ENCODE measurements around the gene LPCAT1. TPM values are rescaled to one million over a fixed set of nuclear protein-coding genes. Genes with fewer than 3 reads are reported as not detected.

Gene LPCAT1
- total and polyA plus RNA-seq, 10 of the 15 experiments (the other 5 are each of a cell fraction or from before 2014, with no cell fraction given) = 2.3 to 109 (median 72.7) TPM

DNA sequence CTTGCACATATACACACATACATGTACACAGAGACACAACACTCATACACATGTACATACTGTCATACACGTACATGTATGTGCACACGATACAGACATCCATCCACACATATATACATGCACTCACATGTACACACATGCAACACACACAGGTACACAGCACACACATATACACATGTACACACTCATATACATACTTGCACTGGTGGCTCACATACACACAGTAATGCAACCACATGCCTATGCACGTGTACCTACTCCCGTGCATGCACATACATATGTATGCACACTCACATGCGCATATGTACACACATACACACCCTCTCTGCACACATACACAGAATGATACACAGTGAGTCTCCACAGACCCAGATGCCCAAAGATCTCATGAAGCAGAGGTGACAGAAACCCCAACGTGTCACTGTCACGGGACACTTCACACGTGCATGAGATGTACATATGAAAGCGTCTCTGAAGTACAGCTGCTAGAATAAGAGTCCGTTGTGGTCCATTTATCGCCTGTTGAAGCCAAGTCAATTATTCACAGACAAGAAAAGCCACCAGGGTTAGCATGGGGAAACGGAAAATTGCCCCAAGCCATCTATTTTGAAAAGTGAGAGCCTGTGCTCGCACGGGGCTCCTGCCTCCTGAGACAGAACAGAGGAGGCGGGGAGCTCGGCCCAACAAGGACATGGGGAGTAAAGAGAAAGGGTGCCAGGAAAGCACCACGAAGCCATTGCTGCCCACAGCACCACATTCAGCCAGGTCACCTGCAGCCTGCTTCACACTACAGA is 24.9 kb downstream of the LPCAT1 start (continued):
- TF ChIP-seq ZSCAN29 (IDR thresholded peaks at IDR 0.05) (no peak), EED (IDR thresholded peaks at IDR 0.05; ENCODE audit: low read depth) (no peak; the same call in 1 of the 2 replicates), SREBF1 (IDR thresholded peaks at IDR 0.05; ENCODE audit: low read length) (no peak), TAF1 (IDR thresholded peaks at IDR 0.05; ENCODE audit: borderline replicate concordance, low read depth, low read length) (no peak), TCF7 (IDR thresholded peaks at IDR 0.05; ENCODE audit: borderline replicate concordance) (no peak), SIX5 (IDR thresholded peaks at IDR 0.05; ENCODE audit: low read depth, low read length, severe bottlenecking) (no peak), CHD2 (IDR thresholded peaks at IDR 0.05; ENCODE audit: borderline replicate concordance, low read depth, low read length) (no peak; the same call in 1 of the 2 replicates), ETV6 (conservative IDR thresholded peaks at IDR 0.05 in 1 of 2, IDR thresholded peaks at IDR 0.05 in 1 of 2; ENCODE audit: borderline replicate concordance in 1 of 2, low read depth in 1 of 2) (no peak; a peak in 1 of 4 replicates), BHLHE40 (IDR thresholded peaks at IDR 0.05; ENCODE audit: borderline replicate concordance in 1 of 2, low read depth in 2 of 2, low read length in 1 of 2) (peak; percentile 98 to 99), SP1 (IDR thresholded peaks at IDR 0.05; ENCODE audit: low read depth, low read length) (no peak), ZBED1 (IDR thresholded peaks at IDR 0.05; ENCODE audit: borderline replicate concordance) (peak; percentile 32; the same call in 1 of the 2 replicates), HDGF (IDR thresholded peaks at IDR 0.05) (peak; percentile 97), POU2F2 (IDR thresholded peaks at IDR 0.05; ENCODE audit: borderline replicate concordance, low read depth, low read length) (peak; percentile 32; the same call in 1 of the 3 replicates), MTA2 (IDR thresholded peaks at IDR 0.05; ENCODE audit: low read depth) (peak; percentile 81), MXI1 (IDR thresholded peaks at IDR 0.05; ENCODE audit: low read depth, low read length) (peak; percentile 87), SPI1 (IDR thresholded peaks at IDR 0.05; ENCODE audit: borderline replicate concordance, insufficient read depth, low read depth, low read length) (no peak), EZH2 (IDR thresholded peaks at IDR 0.05; ENCODE audit: borderline replicate concordance, control insufficient read depth, low read depth, low read length) (no peak)
- TF ChIP-seq, protein P1, sequence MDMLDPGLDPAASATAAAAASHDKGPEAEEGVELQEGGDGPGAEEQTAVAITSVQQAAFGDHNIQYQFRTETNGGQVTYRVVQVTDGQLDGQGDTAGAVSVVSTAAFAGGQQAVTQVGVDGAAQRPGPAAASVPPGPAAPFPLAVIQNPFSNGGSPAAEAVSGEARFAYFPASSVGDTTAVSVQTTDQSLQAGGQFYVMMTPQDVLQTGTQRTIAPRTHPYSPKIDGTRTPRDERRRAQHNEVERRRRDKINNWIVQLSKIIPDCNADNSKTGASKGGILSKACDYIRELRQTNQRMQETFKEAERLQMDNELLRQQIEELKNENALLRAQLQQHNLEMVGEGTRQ (IDR thresholded peaks at IDR 0.05; ENCODE audit: borderline replicate concordance, low read depth, low read length) = no peak; the same call in 1 of the 2 replicates
- TF ChIP-seq, protein P2, sequence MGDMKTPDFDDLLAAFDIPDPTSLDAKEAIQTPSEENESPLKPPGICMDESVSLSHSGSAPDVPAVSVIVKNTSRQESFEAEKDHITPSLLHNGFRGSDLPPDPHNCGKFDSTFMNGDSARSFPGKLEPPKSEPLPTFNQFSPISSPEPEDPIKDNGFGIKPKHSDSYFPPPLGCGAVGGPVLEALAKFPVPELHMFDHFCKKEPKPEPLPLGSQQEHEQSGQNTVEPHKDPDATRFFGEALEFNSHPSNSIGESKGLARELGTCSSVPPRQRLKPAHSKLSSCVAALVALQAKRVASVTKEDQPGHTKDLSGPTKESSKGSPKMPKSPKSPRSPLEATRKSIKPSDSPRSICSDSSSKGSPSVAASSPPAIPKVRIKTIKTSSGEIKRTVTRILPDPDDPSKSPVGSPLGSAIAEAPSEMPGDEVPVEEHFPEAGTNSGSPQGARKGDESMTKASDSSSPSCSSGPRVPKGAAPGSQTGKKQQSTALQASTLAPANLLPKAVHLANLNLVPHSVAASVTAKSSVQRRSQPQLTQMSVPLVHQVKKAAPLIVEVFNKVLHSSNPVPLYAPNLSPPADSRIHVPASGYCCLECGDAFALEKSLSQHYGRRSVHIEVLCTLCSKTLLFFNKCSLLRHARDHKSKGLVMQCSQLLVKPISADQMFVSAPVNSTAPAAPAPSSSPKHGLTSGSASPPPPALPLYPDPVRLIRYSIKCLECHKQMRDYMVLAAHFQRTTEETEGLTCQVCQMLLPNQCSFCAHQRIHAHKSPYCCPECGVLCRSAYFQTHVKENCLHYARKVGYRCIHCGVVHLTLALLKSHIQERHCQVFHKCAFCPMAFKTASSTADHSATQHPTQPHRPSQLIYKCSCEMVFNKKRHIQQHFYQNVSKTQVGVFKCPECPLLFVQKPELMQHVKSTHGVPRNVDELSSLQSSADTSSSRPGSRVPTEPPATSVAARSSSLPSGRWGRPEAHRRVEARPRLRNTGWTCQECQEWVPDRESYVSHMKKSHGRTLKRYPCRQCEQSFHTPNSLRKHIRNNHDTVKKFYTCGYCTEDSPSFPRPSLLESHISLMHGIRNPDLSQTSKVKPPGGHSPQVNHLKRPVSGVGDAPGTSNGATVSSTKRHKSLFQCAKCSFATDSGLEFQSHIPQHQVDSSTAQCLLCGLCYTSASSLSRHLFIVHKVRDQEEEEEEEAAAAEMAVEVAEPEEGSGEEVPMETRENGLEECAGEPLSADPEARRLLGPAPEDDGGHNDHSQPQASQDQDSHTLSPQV (IDR thresholded peaks at IDR 0.05) = no peak
- TF ChIP-seq, protein P3, sequence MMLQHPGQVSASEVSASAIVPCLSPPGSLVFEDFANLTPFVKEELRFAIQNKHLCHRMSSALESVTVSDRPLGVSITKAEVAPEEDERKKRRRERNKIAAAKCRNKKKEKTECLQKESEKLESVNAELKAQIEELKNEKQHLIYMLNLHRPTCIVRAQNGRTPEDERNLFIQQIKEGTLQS (IDR thresholded peaks at IDR 0.05; ENCODE audit: borderline replicate concordance, extremely low read depth, low read depth, low read length) = no peak
- TF ChIP-seq, protein P4, sequence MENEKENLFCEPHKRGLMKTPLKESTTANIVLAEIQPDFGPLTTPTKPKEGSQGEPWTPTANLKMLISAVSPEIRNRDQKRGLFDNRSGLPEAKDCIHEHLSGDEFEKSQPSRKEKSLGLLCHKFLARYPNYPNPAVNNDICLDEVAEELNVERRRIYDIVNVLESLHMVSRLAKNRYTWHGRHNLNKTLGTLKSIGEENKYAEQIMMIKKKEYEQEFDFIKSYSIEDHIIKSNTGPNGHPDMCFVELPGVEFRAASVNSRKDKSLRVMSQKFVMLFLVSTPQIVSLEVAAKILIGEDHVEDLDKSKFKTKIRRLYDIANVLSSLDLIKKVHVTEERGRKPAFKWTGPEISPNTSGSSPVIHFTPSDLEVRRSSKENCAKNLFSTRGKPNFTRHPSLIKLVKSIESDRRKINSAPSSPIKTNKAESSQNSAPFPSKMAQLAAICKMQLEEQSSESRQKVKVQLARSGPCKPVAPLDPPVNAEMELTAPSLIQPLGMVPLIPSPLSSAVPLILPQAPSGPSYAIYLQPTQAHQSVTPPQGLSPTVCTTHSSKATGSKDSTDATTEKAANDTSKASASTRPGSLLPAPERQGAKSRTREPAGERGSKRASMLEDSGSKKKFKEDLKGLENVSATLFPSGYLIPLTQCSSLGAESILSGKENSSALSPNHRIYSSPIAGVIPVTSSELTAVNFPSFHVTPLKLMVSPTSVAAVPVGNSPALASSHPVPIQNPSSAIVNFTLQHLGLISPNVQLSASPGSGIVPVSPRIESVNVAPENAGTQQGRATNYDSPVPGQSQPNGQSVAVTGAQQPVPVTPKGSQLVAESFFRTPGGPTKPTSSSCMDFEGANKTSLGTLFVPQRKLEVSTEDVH (IDR thresholded peaks at IDR 0.05; ENCODE audit: low read depth, partially characterized antibody) = no peak
